GM18870 (cell line): ENCODE measurements around the gene BPIFB2.

Experiments used
- ATAC-seq: cut with Tn5 transposase; IDR thresholded peaks from one replicate; pipeline ENCODE4 v1.9.1; 2021; ENCODE audit warnings: moderate library complexity; ENCODE audit not compliant: unreplicated experiment

Gene BPIFB2

DNA sequence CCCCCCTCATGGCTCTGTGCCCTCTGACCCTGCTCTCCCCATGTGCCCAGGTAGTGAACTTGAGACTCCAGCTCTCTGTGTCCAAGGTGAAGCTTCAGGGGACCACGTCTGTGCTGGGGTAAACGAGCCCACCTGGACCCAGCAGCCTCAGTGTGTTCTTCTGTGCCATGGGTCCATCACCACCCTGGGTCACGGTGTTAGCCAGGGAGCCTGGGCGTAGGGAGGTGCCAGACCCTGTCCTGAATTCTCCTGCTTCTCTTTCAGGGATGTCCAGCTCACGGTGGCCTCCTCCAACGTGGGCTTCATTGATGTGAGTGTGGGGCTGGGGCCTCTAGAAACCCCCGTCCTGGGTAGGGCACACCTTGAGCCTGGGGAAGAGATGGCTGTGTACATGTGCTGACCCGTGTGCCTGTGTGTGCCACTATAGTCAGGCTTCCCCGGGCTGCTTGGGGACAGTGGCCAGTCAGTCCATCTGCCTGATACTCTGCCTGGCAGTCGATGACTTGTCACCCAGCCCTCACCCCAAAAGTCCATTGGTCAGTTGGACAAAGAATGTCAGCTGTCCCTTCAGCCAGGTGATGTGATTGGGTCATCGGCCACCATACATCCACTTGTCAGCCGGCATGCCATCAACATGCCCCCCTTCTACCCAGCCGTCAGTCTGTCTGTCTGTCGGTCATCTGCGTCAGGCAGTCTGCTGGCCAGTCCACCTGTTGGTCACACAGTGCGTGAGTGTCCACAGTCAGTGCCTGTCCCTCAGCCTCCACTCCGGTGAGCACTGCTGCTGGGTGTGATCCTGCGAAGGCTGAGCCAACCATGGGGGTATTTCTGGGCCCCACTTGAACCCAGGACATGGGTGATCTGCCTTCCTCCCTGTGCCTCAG is 13.0 kb downstream of the BPIFB2 start:
- ATAC-seq: no peak

DNA sequence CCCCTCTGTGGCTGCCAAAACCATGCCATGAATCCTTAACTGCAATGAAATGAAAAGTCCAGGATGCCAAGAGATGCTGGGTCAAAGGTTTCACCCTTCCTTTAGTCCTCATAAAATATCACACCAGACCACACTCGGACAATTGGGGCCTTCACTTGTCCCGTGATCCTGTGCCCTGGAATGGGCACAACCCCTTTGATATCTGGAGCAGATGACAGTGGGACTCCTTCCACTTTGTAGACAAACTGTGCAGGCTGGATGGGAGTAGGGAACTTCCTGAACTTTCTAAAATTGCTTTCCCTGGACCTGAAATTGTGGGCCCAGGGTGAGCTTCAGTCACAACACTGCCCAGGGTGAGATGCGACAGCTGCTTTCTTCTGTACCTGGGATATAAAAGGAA is 14.4 kb downstream of the BPIFB2 start:
- ATAC-seq: no peak

DNA sequence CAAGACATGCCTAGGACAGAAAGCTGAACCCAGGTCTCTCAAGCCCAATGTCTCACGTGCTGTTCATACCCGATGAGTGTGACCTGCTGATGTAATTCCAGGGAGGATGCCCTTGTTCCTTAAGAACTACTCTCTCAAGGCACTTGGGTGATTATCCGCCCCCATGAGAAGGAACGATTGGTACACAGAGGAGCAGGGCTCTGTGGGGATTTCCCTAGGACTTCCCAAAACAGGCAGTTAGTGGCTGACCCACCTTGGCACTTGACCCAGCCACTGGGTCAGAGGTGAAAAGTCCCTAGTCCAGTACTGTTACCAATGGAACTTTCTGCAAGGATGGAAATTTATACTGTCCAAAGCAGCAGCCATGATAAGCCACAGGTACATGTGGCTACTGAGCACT is 14.8 kb downstream of the BPIFB2 start:
- no peak for ATAC-seq

DNA sequence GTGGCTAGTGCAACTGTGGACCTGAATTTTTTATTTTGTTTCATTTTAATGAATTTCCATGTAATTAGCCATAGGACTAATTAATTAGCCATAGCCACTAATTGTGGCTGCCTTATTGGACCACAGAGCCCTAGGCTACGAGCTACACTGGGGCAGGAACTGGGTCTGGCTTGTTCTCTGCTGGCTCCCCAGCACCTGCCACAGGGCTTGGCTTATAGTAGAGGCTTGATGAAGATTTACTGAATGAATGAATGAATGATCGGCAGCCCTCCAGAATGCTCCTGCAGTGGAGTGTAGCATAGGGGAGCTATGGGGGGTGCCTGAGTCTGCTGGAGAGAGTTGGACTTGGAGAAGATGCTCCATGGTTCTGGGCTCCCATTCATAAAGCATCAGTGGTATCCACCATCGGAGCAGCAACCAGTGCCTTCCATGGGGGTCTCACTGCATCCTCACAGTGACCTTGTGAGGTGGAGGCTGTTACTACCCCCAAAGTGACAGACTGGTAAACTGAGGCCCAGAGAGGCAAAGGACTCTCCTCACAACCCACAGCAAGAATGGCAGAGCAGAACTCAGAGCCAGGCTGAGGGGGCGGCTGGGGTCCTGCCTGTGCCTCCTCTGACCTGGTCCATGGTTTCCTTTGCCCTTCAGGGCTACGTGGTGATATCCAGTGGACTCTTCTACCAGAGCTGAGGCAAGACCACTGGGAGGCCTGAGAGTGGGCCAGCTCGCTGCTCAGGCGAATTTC is 15.4 kb downstream of the BPIFB2 start:
- no peak for ATAC-seq

DNA sequence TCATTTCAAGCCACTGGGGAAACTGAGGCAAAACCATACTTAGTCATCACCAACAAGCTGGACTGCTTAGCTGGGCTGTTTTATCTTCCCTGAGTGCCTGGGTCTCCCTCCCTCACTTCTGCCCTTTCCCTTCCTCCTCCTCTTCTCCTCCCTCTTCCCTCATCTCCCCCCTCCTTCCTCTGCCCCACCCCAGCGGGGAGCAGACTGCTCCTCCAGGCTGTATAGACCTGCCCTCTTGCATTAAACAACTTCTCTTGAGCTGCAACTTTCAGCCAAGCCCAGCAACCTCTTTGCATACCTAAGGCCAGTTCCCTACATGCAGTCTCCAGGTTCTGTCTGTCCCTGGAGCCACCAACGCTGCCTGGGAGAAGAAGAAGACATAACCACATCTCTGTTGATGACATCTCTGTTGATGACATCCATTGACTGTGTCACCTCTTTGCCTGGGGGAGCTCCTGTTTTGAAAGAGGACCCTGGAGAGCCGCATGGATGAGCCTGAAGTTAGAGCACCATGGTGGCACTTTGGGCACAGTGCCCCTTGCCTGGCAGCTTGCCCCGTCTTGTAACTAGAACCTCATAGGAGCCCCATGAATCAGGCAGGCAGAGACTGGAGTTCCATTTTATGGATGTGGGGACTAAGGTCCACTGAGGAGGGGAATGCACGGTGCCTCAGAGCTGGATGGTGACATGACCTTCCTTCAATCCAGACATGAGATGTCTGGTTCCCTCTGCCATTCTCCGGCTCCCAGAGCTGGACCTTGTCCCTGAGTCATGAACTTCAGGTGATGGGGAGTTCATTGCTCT is 16.1 kb downstream of the BPIFB2 start:
- ATAC-seq: no peak

DNA sequence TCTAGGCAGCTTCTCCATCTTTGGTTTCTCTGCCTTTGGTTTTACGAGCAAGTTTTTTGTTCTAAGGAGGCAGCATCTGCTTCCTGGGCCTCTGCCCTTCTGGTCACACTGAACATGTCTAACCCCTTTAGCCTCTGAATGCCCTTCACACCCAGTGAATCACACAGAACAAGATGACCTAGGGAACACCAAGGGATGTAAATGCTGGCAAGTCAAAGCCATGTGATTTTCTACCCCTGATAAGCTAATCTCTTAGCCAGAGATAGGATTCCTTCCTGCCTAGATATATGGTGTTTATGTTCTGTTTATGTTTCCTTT is 16.7 kb downstream of the BPIFB2 start:
- no peak for ATAC-seq

DNA sequence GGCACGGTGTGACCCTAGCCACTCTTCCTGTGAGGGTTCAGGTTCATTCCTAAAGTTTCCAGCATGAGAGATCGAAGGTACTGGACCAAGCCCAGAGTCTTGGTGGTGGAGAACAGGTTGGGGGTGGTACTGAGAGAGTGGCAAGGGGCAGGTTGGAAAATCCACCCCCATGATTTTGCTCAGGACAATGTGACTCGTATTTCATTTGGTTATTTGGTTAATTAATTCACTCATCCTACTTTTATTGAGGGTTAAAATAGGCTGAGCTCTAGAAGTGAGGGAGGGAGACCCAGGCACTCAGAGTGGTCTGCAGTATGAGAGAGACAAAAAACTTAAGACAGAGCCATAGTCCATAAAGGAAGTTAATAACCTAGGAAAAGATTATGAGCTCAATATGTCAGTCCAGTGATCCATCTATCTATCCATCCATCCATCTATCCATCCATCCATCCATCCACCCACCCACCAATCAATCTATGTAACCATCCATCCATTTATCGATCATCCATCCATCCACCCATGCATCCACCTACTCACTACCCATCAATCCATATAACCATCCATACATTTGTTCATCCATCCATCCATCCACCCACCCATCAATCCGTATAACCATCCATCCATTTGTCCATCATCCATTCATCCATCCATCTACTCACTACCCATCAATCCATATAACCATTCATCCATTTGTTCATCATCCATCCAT is 17.3 kb downstream of the BPIFB2 start:
- no peak for ATAC-seq

DNA sequence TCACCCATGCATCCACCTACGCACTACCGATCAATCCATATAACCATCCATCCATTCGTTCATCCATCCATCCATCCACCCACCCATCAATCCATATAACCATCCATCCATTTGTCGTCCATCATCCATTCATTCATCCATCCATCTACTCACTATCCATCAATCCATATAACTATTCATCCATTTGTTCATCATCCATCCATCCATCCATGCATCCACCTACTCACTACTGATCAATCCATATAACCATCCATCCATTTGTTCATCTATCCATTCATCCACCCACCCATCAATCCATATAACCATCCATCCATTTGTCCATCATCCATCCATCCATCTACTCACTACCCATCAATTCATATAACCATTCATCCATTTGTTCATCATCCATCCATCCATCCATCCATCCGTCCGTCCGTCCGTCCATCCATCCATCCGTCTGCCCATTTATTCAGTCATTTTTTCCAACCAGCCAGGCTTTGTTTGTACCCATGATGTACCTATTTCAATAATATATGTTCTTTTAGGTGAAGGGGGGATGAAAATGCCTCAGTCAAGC is 17.9 kb downstream of the BPIFB2 start:
- no peak for ATAC-seq

DNA sequence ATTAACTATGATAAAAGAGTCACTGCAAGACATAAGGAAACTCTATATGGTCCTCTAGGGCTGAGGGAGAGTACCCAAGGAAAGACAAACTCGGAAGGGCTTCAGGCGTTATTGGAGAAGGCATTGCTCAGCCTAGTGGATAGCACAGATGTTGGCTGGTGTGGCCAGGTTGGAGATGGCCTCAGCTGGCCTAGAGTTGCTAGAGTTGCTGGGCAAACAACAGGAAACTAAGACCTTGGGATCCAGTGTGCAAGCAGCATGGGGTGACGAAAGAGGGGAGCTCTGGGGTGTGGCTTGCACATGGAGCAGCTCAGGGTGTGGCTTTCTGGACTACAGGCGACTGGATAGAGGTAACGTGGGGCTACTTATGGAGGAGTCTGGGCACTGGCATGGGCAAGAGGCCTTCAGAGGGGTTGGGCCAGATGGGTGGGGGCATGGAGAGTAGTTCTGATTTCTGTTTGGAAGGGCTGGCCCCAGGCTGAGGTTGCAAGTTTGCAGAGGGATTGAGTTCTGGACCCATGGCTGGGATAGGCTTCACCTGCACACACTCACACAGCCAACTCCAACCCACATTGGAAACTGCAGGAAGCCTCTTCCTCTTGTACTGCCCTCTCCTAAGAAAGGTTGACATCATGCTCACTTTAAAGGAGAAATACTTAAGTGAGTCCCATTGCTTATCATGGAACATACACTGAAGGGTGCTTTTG is 18.7 kb downstream of the BPIFB2 start:
- no peak for ATAC-seq

DNA sequence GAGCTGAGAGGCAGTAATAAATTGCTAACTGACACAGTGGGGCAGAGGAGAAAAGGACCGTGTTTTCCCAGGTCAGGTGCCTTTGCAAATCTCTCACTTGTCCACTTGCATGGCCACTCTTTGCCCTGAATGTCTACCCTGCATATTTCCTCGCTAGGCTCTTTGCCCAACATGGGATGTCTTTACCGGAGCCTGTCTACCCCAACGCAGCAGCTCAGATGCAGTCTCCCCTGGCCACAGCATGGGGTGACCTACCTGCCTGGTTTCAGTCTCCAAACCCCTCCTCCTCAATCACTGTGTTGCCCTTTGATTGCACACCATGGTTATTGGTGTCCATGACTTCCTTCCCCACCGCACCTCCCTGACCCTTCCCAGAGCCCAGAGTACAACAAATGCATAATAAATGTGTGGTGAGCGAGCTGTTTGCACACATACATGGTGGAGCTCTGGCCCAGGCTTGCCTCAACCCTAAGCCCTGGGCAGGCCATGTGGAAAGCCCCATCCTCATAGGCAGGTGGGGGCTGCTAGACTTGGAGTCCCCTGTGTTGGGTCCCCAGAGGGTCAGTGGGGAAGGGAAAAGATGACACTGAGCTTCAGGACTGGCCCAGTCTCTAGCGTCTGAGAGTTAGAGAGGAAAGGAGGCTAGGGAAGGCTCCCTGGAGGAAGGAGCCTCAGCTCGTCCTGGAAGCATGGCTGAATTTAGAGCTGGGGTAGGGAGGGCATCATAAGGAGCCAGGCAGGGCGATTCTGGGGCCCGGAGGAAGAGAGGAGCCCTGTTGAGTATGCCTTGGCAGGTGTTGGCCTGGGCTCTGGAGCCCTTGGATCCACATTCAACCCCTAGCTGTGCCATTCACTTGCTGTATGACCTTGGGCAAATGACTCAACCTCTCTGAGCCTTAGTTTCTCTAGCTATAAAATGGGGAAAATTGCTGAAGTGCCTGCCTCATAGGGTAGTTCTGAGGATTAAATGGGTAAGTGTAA is 19.6 kb downstream of the BPIFB2 start:
- ATAC-seq: no peak

DNA sequence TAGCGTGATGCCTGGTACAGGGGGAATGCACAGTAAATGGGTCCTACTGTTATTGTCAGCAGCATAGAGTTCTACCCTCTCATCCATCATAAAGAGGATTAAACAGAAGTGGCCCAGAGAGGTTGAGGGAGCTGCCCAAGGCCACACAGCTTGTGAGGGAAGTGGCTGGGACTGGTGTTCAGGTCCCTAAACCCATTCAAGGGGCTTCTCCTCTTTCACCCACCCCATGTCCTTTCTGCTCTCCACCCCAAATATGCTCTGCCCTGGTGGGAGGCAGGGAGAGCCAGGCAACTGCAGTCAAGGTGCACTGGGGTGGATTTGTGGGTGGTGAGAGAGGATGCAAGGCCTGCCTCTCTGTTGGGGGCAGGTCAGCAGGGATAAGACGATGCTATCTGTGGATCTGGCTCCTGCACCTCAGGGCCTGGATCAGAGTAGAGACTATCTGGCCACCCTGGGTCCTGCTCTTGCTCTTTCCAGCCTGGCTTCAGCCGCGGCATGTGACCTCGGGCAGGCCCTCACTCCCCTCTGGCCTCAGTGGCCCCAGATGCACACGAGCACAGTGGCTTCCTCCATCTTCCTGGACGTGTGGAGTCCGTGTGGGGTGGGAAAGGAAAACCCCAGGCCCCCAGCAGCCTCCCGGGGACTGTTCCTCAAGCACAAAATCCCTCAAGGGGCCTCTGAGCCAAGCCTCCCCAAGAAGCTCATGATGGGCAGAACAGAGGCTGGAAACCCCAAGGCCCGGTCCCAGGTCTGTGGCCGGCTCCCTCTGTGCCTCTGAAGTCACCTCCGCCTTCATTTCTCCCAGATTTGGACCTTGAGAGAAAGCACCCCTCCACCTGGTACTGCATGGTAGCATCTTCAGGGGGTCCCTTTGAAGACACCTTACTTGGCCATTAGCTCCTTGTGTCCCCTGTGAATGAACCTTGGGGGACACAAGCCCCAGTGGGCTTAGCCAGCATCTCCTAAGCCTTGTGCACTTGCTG is 20.6 kb downstream of the BPIFB2 start:
- ATAC-seq: no peak

DNA sequence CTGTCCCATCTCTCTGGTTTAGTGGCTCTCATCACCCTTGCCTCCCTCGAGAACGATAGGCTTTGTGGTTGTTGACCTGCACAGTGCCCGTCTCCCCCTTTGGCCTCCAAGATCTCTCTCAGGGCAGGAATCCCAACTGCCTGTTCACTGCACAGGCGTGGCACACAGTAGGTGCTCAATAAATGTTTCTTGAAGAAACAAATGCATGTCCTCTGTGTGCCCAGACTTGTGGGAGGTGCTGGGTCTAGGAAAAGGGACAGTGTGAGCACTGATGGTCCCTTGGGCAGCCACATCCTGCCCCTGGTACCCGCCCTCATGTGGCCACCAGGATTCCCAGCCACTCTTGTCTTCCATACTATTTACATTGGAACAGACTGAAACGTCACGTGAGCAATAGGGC is 21.4 kb downstream of the BPIFB2 start:
- no peak for ATAC-seq

DNA sequence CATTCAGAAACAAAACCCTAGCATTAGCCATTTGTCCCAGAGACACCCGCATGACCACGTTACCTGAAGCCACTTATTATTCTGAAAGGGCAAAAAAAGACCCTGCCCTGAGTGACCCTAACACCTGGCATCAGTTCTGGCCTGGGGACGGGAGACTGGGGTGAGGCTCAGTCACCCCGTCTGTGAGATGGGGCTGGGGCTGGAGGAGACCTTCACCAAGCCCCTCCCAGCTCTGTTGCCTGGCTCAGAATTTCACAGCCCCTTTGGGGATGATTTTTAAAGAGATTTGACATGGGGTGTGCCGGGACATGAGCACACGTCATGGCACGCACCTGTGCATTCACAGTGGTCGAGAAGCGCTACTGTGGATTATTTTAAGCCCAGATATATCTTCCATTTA is 22.6 kb downstream of the BPIFB2 start:
- no peak for ATAC-seq

DNA sequence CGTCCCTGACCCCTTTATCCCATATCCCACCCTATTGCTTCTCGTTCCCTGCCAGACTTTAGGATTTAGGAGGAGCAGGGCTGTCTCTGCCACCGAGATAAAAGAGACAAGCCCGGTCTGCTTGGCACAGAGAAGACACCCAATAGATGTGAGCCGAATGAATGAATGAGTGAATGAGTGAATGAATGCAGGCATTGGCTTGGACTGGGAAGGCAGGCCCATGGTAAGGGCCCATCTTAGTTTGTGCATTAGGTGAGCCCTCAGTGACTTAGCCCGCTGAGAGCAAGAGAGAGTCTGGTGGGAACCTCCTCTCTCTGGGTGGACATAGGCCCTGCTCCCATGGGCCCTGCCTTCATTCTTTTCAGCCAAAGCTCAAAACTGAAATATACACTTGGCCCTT is 23.1 kb downstream of the BPIFB2 start:
- ATAC-seq: no peak

DNA sequence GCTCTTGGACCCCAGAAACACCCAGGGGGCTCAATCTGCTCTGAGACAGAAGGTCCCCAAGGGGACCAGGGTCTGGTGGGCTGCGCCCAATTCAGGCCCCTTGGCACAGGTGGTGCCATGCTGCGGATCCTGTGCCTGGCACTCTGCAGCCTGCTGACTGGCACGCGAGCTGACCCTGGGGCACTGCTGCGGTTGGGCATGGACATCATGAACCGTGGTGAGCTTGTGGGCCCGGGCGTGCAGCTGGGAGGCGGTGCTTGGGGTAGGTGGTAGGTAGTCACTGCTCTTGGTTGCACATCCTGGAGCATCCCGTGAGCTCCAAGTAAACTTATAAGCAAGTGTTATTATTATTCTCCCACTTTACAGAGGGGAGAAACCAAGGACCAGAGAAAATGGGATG is 24.0 kb downstream of the BPIFB2 start, which contains the start of gene BPIFB6:
BPIFB6 (plus strand) TSS at position 118 of the 400 bp plus-strand sequence; CDS start at position 118, 0 bp downstream.
- no peak for ATAC-seq

DNA sequence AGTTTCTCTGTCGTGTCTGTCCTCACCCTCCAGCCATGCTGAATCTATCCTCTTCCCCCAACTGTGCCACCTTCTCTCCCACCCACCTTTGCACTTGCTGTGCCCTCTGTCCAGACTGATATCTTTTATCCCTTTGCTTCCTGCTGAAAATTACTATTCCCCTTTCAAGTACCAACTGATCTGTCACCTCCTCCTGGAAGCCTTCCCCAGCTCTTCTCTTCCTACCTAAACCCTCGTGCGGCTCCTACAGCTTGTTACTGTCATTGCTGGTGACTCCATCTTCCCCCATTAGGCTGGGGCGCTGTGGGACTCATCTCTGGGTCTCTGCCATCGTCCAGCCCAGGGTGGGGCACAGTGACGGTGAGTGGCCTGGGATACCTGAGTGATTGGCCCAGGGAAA is 25.1 kb downstream of the BPIFB2 start:
- no peak for ATAC-seq

DNA sequence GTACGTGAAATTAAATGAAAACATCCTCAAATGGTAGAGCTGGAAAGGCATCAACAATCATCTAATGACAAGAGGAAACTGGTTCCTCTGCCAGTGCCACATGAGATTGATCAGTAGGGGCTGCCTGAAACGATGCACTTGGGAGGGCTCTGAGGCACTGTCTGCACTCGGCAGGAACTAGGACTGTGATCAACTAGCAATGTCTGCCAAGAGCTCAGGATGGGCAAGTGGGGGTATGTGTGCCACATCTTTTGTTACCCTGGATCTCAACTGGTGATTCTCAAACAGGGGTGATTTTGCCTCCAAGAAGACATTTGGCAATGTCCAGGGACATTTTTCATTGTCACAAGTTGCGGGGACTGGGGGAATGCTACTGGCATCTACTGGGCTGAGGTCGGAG is 25.9 kb downstream of the BPIFB2 start:
- no peak for ATAC-seq

DNA sequence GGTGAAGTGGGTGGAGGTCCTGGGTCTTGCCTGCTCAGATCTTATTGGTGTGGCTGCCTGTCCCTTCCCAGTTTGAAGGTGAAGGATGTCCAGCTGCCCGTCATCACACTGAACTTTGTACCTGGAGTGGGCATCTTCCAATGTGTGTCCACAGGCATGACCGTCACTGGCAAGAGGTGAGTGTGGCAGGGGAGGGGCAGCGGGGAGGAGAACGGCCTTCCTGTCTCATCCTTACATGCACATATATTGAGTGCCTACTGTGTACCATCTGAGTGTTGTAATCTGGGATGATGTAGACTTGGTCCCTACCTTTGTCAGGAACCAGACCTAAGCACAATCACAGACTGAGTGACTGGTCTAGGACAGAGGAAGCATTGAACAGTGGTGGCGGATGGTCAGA is 26.6 kb downstream of the BPIFB2 start:
- no peak for ATAC-seq
